Activated B cell treated with CpG ODN at 0.5 μM for 24 hours (primary cell): ENCODE data around the gene CLCN7. TPM values are rescaled to one million over a fixed set of nuclear protein-coding genes. Genes with fewer than 3 reads are reported as not detected.

Experiments
- ATAC-seq: fragments of 200-7000 bp; cut with Tn5 transposase; one replicate; pipeline ENCODE4 v1.10.0; 2021; ENCODE audit warnings: low read depth, mild to moderate bottlenecking, moderate library complexity
- CTCF ChIA-PET: fragments of 350-600 bp; sonication (Branson Sonifier 250); formaldehyde crosslinking; loops from one replicate; lab custom pipeline; 2021; ENCODE audit warnings: antibody characterized with exemption; lab: Charles Lee
- POLR2A ChIA-PET: fragments of 350-600 bp; sonication (Branson Sonifier 250); formaldehyde crosslinking; loops from one replicate; lab custom pipeline; 2021; ENCODE audit warnings: antibody characterized with exemption; lab: Charles Lee
- DNase-seq: peaks from one replicate; pipeline ENCODE4 v3.0.0; 2022
- H3K27ac Mint-ChIP-seq: one replicate; pipeline ENCODE4 v1.8.0; 2020; ENCODE audit warnings: mixed read lengths
- H3K27me3 Mint-ChIP-seq: one replicate; pipeline ENCODE4 v1.8.0; 2021; ENCODE audit warnings: mixed read lengths
- H3K36me3 Mint-ChIP-seq: one replicate; pipeline ENCODE4 v1.8.0; 2021; ENCODE audit warnings: low read depth, mixed read lengths
- H3K4me1 Mint-ChIP-seq: one replicate; pipeline ENCODE4 v1.8.0; 2021; ENCODE audit warnings: mixed read lengths
- H3K4me3 Mint-ChIP-seq: one replicate; pipeline ENCODE4 v1.8.0; 2020; ENCODE audit warnings: mild to moderate bottlenecking, mixed read lengths
- H3K9me3 Mint-ChIP-seq: one replicate; pipeline ENCODE4 v1.8.0; 2020; ENCODE audit warnings: mixed read lengths
- CTCF ChIP-seq: fragments of 200-600 bp; IDR thresholded peaks from one replicate; pipeline ENCODE4 v1.8.0; 2022; ENCODE audit warnings: antibody characterized with exemption, mild to moderate bottlenecking
- intact Hi-C: fragments of 100-400 bp; cut with micrococcal nuclease; formaldehyde crosslinking; loops from one replicate; pipeline ENCODE4 v1.15.1; 2024
- total RNA-seq: library from RNA; stranded (reverse); gene quantifications from 2 replicates; pipeline ENCODE4 v1.2.3, GENCODE V29; 2022

The CLCN7 gene
- total RNA-seq, 1 donor from 2014 or later: 144 TPM

- Mint-ChIP-seq H3K9me3 (no peaks in the 10 kb centered on the region), H3K27me3 (no peaks in the 10 kb centered on the region), H3K27ac (no peak overlapping the region), H3K36me3 (peaks cover 45% of the 10 kb centered on the region), H3K4me3 (no peak overlapping the region), H3K4me1 (no peaks in the 10 kb centered on the region)
- no peak for ATAC-seq
- no peak for DNase-seq
- TF ChIP-seq CTCF: no peak
- POLR2A ChIA-PET: interaction anchor here (0.5 kb wide), 1 partner anchor 9 kb away, joined by 5 read pairs; no protein-coding TSS in a partner anchor
- CTCF ChIA-PET: no interaction called here
- intact Hi-C loops: no loop called here
Measured at GRCh38 chr16:1500465-1501150, 25.8 kb upstream of the CLCN7 start.

- Mint-ChIP-seq H3K9me3 (no peaks in the 10 kb centered on the region), H3K36me3 (peaks cover 48% of the 10 kb centered on the region), H3K27me3 (no peaks in the 10 kb centered on the region), H3K27ac (no peak overlapping the region), H3K4me1 (peaks cover 2% of the 10 kb centered on the region), H3K4me3 (no peak overlapping the region)
- POLR2A ChIA-PET: interaction anchor here (0.5 kb wide), 1 partner anchor 8 kb away, joined by 5 read pairs; no protein-coding TSS in a partner anchor
- TF ChIP-seq CTCF: no peak
- no peak for DNase-seq
- CTCF ChIA-PET: no interaction called here
- no peak for ATAC-seq
- intact Hi-C loops: no loop called here
Measured at GRCh38 chr16:1499756-1500464, 25.1 kb upstream of the CLCN7 start.

- Mint-ChIP-seq H3K4me1 (peaks cover 6% of the 10 kb centered on the region), H3K27ac (no peak overlapping the region), H3K27me3 (no peaks in the 10 kb centered on the region), H3K36me3 (peaks cover 47% of the 10 kb centered on the region), H3K4me3 (no peak overlapping the region), H3K9me3 (no peaks in the 10 kb centered on the region)
- ATAC-seq (no peak), DNase-seq (no peak)
- CTCF ChIA-PET: no interaction called here
- TF ChIP-seq CTCF: no peak
- intact Hi-C loops: no loop called here
- POLR2A ChIA-PET: no interaction called here
Measured at GRCh38 chr16:1498899-1499676, 24.3 kb upstream of the CLCN7 start.

GRCh38 chr16:1497014-1497598, 22.3 kb upstream of the CLCN7 start:
- Mint-ChIP-seq H3K4me1 (peaks cover 15% of the 10 kb centered on the region), H3K27ac (no peak overlapping the region), H3K9me3 (no peaks in the 10 kb centered on the region), H3K4me3 (no peak overlapping the region), H3K27me3 (no peaks in the 10 kb centered on the region), H3K36me3 (peaks cover 40% of the 10 kb centered on the region)
- DNase-seq (no peak), ATAC-seq (no peak)
- intact Hi-C loops: no loop called here
- POLR2A ChIA-PET: interaction anchor here (0.5 kb wide), 1 partner anchor 20 kb away, joined by 4 read pairs; no protein-coding TSS in a partner anchor
- TF ChIP-seq CTCF: no peak
- CTCF ChIA-PET: no interaction called here
